Measurements from ENCODE around the gene BOD1L1. TPM values are rescaled to one million over a fixed set of nuclear protein-coding genes. Genes with fewer than 3 reads are reported as not detected.

Gene BOD1L1
- total and polyA plus RNA-seq, 2 donors (not counting 1 experiment from before 2014, with no cell fraction given): 20.2 to 109 TPM

- Mint-ChIP-seq H3K27me3 (peaks cover 84% of the 10 kb centered on the region), H3K9me3 (ENCODE audit: insufficient read depth) (no peaks in the 10 kb centered on the region), H3K4me1 (peaks cover 28% of the 10 kb centered on the region), H3K4me3 (peak overlapping the region; percentile 75), H3K27ac (no peak overlapping the region)
- DNase-seq: peak; percentile 54
- Histone ChIP-seq H3K27ac (ENCODE audit: low read length in 2 of 2) (no peak overlapping the region), H3K79me2 (ENCODE audit: control insufficient read depth, insufficient read depth, low read length) (no peaks in the 10 kb centered on the region), H3K36me3 (replicated peaks in 1 of 2; ENCODE audit: control extremely low read depth in 1 of 2, control insufficient read depth in 1 of 2, extremely low read depth in 1 of 2, insufficient read depth in 2 of 2, low read length in 1 of 2) (no peaks in the 10 kb centered on the region), H3K9ac (ENCODE audit: low read length) (peak overlapping the region; percentile 30), H4K20me1 (ENCODE audit: control insufficient read depth, insufficient read depth, low read length, poor library complexity, severe bottlenecking) (no peaks in the 10 kb centered on the region), H3K4me2 (replicated peaks; ENCODE audit: low read depth, low read length, poor library complexity, severe bottlenecking) (peak overlapping the region; percentile 64), H2AFZ (ENCODE audit: insufficient read depth, low read depth, low read length, poor library complexity, severe bottlenecking) (no peak overlapping the region), H3K9me3 (ENCODE audit: control extremely low read depth in 1 of 3, control insufficient read depth in 2 of 3, insufficient read depth in 1 of 3, low read length in 2 of 3) (peaks cover 1 to 63% (median 30%) of the 10 kb centered on the region in 3 donors), H3K4me1 (ENCODE audit: control insufficient read depth in 2 of 2, insufficient read depth in 2 of 2, low read length in 2 of 2) (peaks cover 47 to 56% of the 10 kb centered on the region in 2 donors), H3K27me3 (replicated peaks in 1 of 4; ENCODE audit: control extremely low read depth in 1 of 4, control insufficient read depth in 3 of 4, insufficient read depth in 4 of 4, low read length in 3 of 4) (peaks cover 0 to 99% (median 87%) of the 10 kb centered on the region in 4 experiments), H3K4me3 (ENCODE audit: control extremely low read depth in 1 of 5, extremely low read depth in 1 of 5, insufficient read depth in 1 of 5, low read depth in 2 of 5, low read length in 4 of 5) (peak overlapping the region in 2 of 5 experiments; percentile 13 to 37)
- ChIA-PET CTCF (no interaction called here), POLR2A (interaction anchor here (0.6 kb wide), 1 partner anchor 69 kb away, joined by 6 read pairs; no protein-coding TSS in a partner anchor)
- intact Hi-C loops (cut with micrococcal nuclease): no loop called here
- 5% methylated on average over 36 of the region's 46 CpGs for WGBS (ENCODE audit: insufficient coverage)
- TF ChIP-seq EZH2 (IDR thresholded peaks at IDR 0.05; ENCODE audit: borderline replicate concordance, insufficient read depth, low read depth, low read length, poor library complexity, severe bottlenecking) (no peak), CTCF (IDR thresholded peaks at IDR 0.05) (no peak)
- no peak for ATAC-seq (ENCODE audit: low read depth)
Observed at GRCh38 chr4:13527192-13527980, 100.1 kb downstream of the BOD1L1 start.

GRCh38 chr4:13526658-13527057 lies 100.9 kb downstream of the BOD1L1 start:
- H3K9me3 Mint-ChIP-seq (ENCODE audit: insufficient read depth): no peaks in the 10 kb centered on the region
- Histone ChIP-seq H2AFZ (ENCODE audit: insufficient read depth, low read depth, low read length, poor library complexity, severe bottlenecking) (no peak overlapping the region), H3K79me2 (ENCODE audit: control insufficient read depth, insufficient read depth, low read length) (no peaks in the 10 kb centered on the region), H4K20me1 (ENCODE audit: control insufficient read depth, insufficient read depth, low read length, poor library complexity, severe bottlenecking) (no peaks in the 10 kb centered on the region), H3K4me3 (ENCODE audit: control extremely low read depth in 1 of 5, extremely low read depth in 1 of 5, insufficient read depth in 1 of 5, low read depth in 2 of 5, low read length in 4 of 5) (no peak overlapping the region), H3K4me2 (replicated peaks; ENCODE audit: low read depth, low read length, poor library complexity, severe bottlenecking) (no peak overlapping the region), H3K27me3 (replicated peaks in 1 of 4; ENCODE audit: control extremely low read depth in 1 of 4, control insufficient read depth in 3 of 4, insufficient read depth in 4 of 4, low read length in 3 of 4) (peaks cover 0 to 98% (median 87%) of the 10 kb centered on the region in 4 experiments), H3K4me1 (ENCODE audit: control insufficient read depth in 2 of 2, insufficient read depth in 2 of 2, low read length in 2 of 2) (peaks cover 51 to 61% of the 10 kb centered on the region in 2 donors), H3K9ac (ENCODE audit: low read length) (no peak overlapping the region), H3K9me3 (ENCODE audit: control extremely low read depth in 1 of 3, control insufficient read depth in 2 of 3, insufficient read depth in 1 of 3, low read length in 2 of 3) (peaks cover 1 to 65% (median 30%) of the 10 kb centered on the region in 3 donors), H3K36me3 (replicated peaks in 1 of 2; ENCODE audit: control extremely low read depth in 1 of 2, control insufficient read depth in 1 of 2, extremely low read depth in 1 of 2, insufficient read depth in 2 of 2, low read length in 1 of 2) (no peaks in the 10 kb centered on the region), H3K27ac (ENCODE audit: low read length in 2 of 2) (no peak overlapping the region)
- DNase-seq (no peak), ATAC-seq (ENCODE audit: low read depth) (no peak)
- CTCF ChIA-PET: no interaction called here
- intact Hi-C loops (cut with micrococcal nuclease): no loop called here
- WGBS (ENCODE audit: insufficient coverage): no CpG with 5 or more reads among the region's 3 CpGs
- H3K27me3 Mint-ChIP-seq: peaks cover 88% of the 10 kb centered on the region
- POLR2A ChIA-PET: no interaction called here
- H3K4me3 Mint-ChIP-seq: no peak overlapping the region
- H3K27ac Mint-ChIP-seq: no peak overlapping the region
- TF ChIP-seq EZH2 (IDR thresholded peaks at IDR 0.05; ENCODE audit: borderline replicate concordance, insufficient read depth, low read depth, low read length, poor library complexity, severe bottlenecking) (no peak), CTCF (IDR thresholded peaks at IDR 0.05) (no peak)
- peaks cover 28% of the 10 kb centered on the region for H3K4me1 Mint-ChIP-seq

Measured in B cell (primary cell).